IPS-NIHi7 (cell line): ENCODE measurements around the gene GPRIN1.

Source experiments
- DNase-seq: peaks from one replicate; pipeline ENCODE4 v3.0.0; 2012; ENCODE audit warnings: mixed read lengths; ENCODE audit errors: extremely low spot score

GPRIN1 gene

GRCh38 chr5:176643491-176644219 lies 33.7 kb upstream of the GPRIN1 start:
- DNase-seq, result no peak

GRCh38 chr5:176642675-176643490 lies 32.9 kb upstream of the GPRIN1 start:
- no peak for DNase-seq

- DNase-seq, result no peak
Observed at GRCh38 chr5:176640616-176641015, 30.7 kb upstream of the GPRIN1 start.

- DNase-seq, result no peak
Observed at GRCh38 chr5:176639981-176640380, 30.0 kb upstream of the GPRIN1 start.

GRCh38 chr5:176639208-176639607 lies 29.3 kb upstream of the GPRIN1 start:
- no peak for DNase-seq

GRCh38 chr5:176638437-176638836 lies 28.5 kb upstream of the GPRIN1 start:
- DNase-seq, result no peak

- no peak for DNase-seq
Observed at GRCh38 chr5:176637556-176637955, 27.6 kb upstream of the GPRIN1 start.

- DNase-seq, result no peak
Observed at GRCh38 chr5:176636426-176636825, 26.5 kb upstream of the GPRIN1 start.

- DNase-seq, result no peak
Observed at GRCh38 chr5:176633598-176633997, 23.6 kb upstream of the GPRIN1 start.

GRCh38 chr5:176632745-176633144 lies 22.8 kb upstream of the GPRIN1 start:
- DNase-seq, result no peak

- DNase-seq, result no peak
Observed at GRCh38 chr5:176631383-176632200, 21.6 kb upstream of the GPRIN1 start.

GRCh38 chr5:176630681-176631222 lies 20.8 kb upstream of the GPRIN1 start:
- DNase-seq, result no peak

- DNase-seq, result peak; percentile 79
Observed at GRCh38 chr5:176629853-176630680, 20.1 kb upstream of the GPRIN1 start, which contains the start of the genes EIF4E1B and SNCB. Gene EIF4E1B (plus strand): TSS chr5:176630675. CDS start chr5:176642788, 12,113 bp downstream. Gene SNCB (minus strand): TSS chr5:176630534. CDS start chr5:176629654, 880 bp downstream.

- DNase-seq, result no peak
Observed at GRCh38 chr5:176629317-176629852, 19.4 kb upstream of the GPRIN1 start.

- DNase-seq, result no peak
Observed at GRCh38 chr5:176628406-176629228, 18.7 kb upstream of the GPRIN1 start.

- DNase-seq, result no peak
Observed at GRCh38 chr5:176627582-176627981, 17.6 kb upstream of the GPRIN1 start.

- DNase-seq, result no peak
Observed at GRCh38 chr5:176626876-176627236, 16.9 kb upstream of the GPRIN1 start.

GRCh38 chr5:176625966-176626875 lies 16.3 kb upstream of the GPRIN1 start:
- DNase-seq, result no peak

GRCh38 chr5:176625512-176625911 lies 15.6 kb upstream of the GPRIN1 start:
- no peak for DNase-seq
